ENCODE results near the gene EFTUD2. TPM values are rescaled to one million over a fixed set of nuclear protein-coding genes. Genes with fewer than 3 reads are reported as not detected.
"Not testable (repeated sequence)": the region's sequence is repeated elsewhere in the genome, so short reads cannot be mapped to it uniquely, and the experiment has no call there.

Gene EFTUD2
- polyA plus RNA-seq (ENCODE audit: insufficient read length), result 55.3 TPM

GRCh38 chr17:44899074-44899782, at the start of gene EFTUD2:
Gene EFTUD2, minus strand, starts transcription at chr17:44899445. Its CDS starts 4,924 bp downstream, at chr17:44894521.
- DNase-seq (ENCODE audit: low read depth), result peak; percentile 64

DNA sequence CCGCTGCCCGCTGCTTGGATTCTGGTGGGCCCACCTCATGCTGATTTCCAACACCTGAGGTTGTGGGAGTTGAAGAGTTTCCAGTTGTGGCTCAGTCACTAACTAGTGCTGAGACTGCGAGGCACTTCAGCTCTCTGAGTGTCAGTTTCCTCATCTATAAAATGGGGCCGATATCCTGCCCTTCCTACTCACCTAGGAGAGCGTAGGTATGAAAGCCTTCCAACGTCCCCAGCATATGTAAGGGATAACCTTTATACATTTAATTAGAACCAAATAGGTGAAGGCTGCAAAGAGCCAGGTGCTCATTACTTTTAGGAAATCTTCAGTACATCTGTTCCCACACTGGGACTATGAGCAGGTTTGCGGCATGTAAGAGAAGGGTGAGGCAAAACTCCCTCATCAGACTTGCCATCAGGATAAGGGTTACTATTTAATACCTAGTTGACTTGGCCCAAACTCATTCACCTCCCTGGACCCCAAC, 49.1 kb upstream of the EFTUD2 start:
- no peak for DNase-seq (ENCODE audit: low read depth)

DNA sequence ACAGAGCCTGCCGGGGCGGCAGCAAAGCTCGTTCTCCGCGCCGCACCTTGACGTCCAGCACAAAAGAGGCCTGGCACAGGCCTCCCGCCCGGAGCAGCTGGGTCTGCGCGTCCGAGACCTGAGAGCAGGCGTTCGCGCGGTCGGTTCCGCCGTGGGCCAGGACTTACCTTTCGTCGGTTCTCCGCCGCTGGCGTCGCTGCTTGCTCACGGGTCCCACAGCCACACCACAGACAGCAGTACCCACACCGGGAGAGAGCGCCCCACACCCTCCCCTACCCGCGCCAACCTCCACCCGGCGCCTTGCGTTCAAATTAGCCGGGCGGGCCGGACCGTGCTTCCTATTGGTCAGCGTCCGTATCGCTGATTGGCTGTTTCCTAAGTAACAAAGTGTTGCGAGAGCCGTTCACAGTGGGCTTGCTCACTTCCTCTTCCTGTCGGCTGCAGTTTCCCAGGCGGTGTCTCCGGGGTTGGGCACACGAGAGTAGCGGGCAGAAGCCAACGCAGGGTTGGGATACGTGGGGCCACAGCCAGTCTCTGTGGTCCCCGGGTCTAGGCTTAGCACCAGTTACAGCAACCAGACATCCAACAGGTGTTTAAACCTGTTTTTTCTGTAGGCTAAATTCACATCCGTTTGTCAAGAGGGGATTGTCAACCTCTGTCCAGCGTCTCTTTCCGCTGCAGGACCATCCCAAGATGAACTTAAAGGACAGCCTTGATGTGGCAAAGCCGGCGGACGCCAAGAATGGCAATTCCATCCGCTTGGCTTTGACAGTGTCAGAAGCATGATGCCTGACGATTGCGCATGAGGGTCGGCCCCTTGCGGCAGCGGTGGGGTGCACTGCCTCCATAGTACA, 48.4 kb upstream of the EFTUD2 start, which contains the start of gene KIF18B:
Gene KIF18B (minus strand): TSS at position 313 of the 854 bp plus-strand sequence. CDS start 11,429 bp downstream, outside the sequence.
- peak; percentile 84 for DNase-seq (ENCODE audit: low read depth)

DNA sequence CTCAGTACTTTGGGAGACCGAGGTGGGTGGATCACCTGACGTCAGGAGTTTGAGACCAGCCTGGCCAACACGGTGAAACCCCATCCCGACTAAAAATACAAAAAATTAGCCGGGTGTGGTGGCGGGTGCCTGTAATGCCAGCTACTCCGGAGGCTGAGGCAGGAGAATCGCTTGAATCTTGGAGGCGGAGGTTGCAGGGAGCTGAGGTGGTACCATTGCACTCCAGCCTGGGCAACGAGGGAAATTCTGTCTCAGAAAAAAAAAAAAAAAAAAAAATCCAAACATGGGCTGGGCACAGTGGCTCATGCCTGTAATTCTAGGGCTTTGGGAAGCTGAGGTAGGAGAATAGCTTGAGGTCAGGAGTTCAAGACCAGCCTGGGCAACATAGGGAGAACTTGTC, 46.4 kb upstream of the EFTUD2 start:
- not testable (repeated sequence) for DNase-seq (ENCODE audit: low read depth)

GRCh38 chr17:44942456-44942855, 43.2 kb upstream of the EFTUD2 start:
- no peak for DNase-seq (ENCODE audit: low read depth)

- DNase-seq (ENCODE audit: low read depth), result no peak
These were observed 42.6 kb upstream of the EFTUD2 start for GRCh38 chr17:44941712-44942331.

GRCh38 chr17:44940768-44941167, 41.5 kb upstream of the EFTUD2 start:
- DNase-seq (ENCODE audit: low read depth), result no peak

- DNase-seq (ENCODE audit: low read depth), result no peak
These were observed 41.1 kb upstream of the EFTUD2 start for GRCh38 chr17:44940317-44940716.

GRCh38 chr17:44935116-44935515, 35.9 kb upstream of the EFTUD2 start:
- DNase-seq (ENCODE audit: low read depth), result no peak

DNA sequence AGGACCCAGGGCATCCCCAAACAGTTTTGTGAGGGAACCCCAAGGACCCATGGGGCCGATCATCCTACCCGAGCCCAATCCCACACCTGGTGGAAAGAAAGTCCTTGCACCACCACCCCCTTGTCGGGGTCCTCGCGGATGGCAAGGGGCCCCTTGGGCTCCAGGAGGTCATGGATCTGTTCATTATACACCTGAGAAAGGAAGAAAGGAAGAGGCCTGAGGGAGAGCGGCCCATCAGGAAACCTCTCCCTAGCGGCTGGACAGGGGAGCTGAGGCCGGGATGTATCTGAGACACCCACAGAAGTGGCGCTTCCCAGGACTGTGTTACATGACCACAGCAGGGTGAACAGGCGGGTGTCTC, 35.5 kb upstream of the EFTUD2 start:
- DNase-seq (ENCODE audit: low read depth), result no peak

DNA sequence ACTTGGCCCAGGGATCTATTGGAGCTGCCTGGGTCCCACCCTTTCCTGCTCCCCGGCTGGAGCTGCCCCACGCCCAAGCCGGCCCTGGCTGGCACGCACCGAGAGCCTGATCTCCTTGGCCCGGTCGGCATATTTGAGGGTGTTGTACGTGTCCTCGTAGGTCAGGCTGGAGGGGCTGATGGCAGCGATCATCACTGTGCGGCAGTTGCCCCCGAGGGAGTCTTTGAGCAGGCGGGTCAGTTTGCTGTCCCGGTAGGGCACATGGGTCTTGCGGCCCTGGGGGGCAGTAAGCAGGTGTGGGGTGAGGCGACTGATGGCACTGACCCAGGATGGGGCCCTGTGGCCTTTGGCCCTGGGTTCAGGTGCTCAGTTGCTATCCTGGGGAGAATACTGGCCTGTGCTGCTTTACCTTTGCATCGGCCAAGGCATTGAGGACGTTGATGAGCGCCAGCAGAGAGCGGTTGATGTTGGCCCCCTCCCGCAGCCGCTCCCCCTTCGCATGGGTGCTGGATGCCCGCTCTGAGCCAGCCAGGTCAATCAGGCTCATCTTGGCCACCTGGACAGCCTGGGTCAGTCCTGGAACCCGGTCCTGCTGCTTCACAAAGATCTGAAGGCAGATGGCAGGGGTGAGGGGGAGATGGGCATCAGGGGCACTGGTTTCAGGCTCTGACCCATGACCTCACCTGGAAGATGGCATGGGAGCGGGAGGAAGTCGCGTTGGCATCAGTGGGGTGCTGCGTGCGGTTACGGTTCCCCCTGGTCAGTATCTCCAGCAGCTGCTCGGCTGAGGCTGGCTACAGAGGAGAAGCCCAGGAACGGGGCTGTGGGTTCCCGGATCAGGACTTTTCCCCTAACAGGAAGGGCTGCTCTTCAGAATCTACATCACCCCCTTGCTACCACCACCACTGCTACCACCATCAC, 34.8 kb upstream of the EFTUD2 start:
- DNase-seq (ENCODE audit: low read depth), result no peak

- DNase-seq (ENCODE audit: low read depth), result no peak
These were observed 33.5 kb upstream of the EFTUD2 start for GRCh38 chr17:44932787-44933097.

GRCh38 chr17:44932096-44932786, 33.0 kb upstream of the EFTUD2 start:
- no peak for DNase-seq (ENCODE audit: low read depth)

DNA sequence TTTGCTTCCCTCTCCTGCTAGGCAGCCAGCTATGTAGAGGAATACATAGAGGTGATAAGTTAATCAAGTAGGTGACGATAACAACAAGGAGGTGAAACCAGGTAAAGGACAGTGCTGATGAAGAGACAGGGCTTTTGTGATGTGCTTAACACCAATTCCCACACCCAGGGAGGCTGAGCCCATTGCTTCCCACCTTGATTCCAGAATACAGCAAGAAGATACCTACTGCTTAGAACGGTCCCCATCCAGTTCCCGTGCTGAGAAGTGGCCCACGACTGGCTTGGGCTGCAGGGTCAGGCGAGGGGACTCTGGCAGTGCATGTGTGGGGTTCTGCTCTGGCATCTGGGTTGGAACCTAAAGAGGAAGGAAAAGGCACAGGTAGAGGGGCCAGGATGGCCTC, 32.1 kb upstream of the EFTUD2 start:
- DNase-seq (ENCODE audit: low read depth), result no peak

- DNase-seq (ENCODE audit: low read depth), result no peak
These were observed 31.4 kb upstream of the EFTUD2 start for GRCh38 chr17:44930667-44931066.

- DNase-seq (ENCODE audit: low read depth), result no peak
These were observed 29.9 kb upstream of the EFTUD2 start for GRCh38 chr17:44928950-44929720.

DNA sequence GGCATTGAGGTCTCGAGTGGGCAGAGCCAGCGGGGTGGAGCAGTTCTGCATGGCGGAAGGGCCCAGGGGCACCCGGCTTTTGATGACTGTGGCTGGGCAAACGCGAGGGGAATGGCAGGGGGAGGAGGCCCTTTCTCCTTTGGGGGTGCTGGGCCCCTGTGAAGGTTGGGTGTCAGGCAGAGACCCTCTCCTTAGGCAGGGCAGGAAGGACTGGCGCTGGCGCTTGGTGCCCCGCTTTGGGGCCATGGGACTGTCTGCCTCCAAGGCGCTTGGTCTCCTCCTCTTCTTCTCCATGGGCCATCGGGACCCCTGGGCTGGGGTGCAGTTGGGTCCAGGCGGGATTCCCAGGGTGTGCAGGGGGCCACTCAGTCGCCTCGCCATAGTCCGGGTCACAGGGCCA, 28.9 kb upstream of the EFTUD2 start:
- no peak for DNase-seq (ENCODE audit: low read depth)

GRCh38 chr17:44927696-44928095, 28.5 kb upstream of the EFTUD2 start:
- no peak for DNase-seq (ENCODE audit: low read depth)

- DNase-seq (ENCODE audit: low read depth), result no peak
These were observed 27.7 kb upstream of the EFTUD2 start for GRCh38 chr17:44926821-44927525.

Measured in forelimb muscle (tissue), 1 donor.